LNCaP clone FGC (cell line): ENCODE measurements around the gene CYREN.

Source experiments
- DNase-seq: peaks from one replicate; pipeline ENCODE4 v3.0.0-alpha.2; 2011; ENCODE audit warnings: low read depth
- H3K4me3 ChIP-seq: 2 replicates; pipeline ENCODE4 v1.5.1; 2011; ENCODE audit warnings: mild to moderate bottlenecking, low read depth, low read length, control low read depth
- CTCF ChIP-seq: IDR thresholded peaks from 2 replicates; pipeline ENCODE4 v1.5.1; 2012; ENCODE audit warnings: mild to moderate bottlenecking; ENCODE audit not compliant: control insufficient read depth, insufficient read depth; ENCODE audit errors: extremely low read depth

Gene CYREN

GRCh38 chr7:135211179-135211945 lies 40.9 kb upstream of the CYREN start, which contains the start of gene WDR91:
Gene WDR91 (minus strand): TSS chr7:135211526. CDS start chr7:135211502, 24 bp downstream.
- peak; percentile 52 for DNase-seq
- peak within 1 kb of the TSS; percentile 79 for H3K4me3 ChIP-seq
- no peak for TF ChIP-seq CTCF

GRCh38 chr7:135210888-135211178 lies 40.3 kb upstream of the CYREN start:
- no peak for DNase-seq
- no peak for TF ChIP-seq CTCF
- peak overlapping the region; percentile 79 for H3K4me3 ChIP-seq

- DNase-seq, result no peak
- no peak overlapping the region for H3K4me3 ChIP-seq
- no peak for TF ChIP-seq CTCF
These were observed 38.8 kb upstream of the CYREN start for GRCh38 chr7:135209225-135209834.

- TF ChIP-seq CTCF, result no peak
- H3K4me3 ChIP-seq, result no peak overlapping the region
- no peak for DNase-seq
These were observed 37.7 kb upstream of the CYREN start for GRCh38 chr7:135208102-135208793.

- no peak for DNase-seq
- no peak for TF ChIP-seq CTCF
- no peak overlapping the region for H3K4me3 ChIP-seq
These were observed 37.0 kb upstream of the CYREN start for GRCh38 chr7:135207406-135208101.

GRCh38 chr7:135206941-135207391 lies 36.5 kb upstream of the CYREN start:
- no peak for TF ChIP-seq CTCF
- no peak for DNase-seq
- H3K4me3 ChIP-seq, result no peak overlapping the region
